Measurements from ENCODE around the gene ERCC5. TPM values are rescaled to one million over a fixed set of nuclear protein-coding genes. Genes with fewer than 3 reads are reported as not detected.

ERCC5 gene
- total RNA-seq, 1 donor from 2014 or later: 51.3 TPM

GRCh38 chr13:102881819-102882686 is 36.2 kb downstream of the ERCC5 start:
- Histone ChIP-seq H3K36me3 (peaks cover 11% of the 10 kb centered on the region), H3K27ac (no peak overlapping the region), H3K4me3 (no peak overlapping the region), H3K9me3 (no peaks in the 10 kb centered on the region), H3K4me1 (no peaks in the 10 kb centered on the region), H3K27me3 (ENCODE audit: low read depth) (no peaks in the 10 kb centered on the region)
- no peak for ATAC-seq
- DNase-seq: no peak
- intact Hi-C loops (cut with DNase I): no loop called here
- TF ChIP-seq CTCF (IDR thresholded peaks at IDR 0.05): no peak

- DNase-seq: no peak
- H3K4me3 ChIP-seq: no peak overlapping the region
- no peaks in the 10 kb centered on the region for H3K4me1 ChIP-seq
- H3K27ac ChIP-seq: no peak overlapping the region
- no peak for TF ChIP-seq CTCF (IDR thresholded peaks at IDR 0.05)
- no peaks in the 10 kb centered on the region for H3K36me3 ChIP-seq
- no peak for ATAC-seq
- H3K9me3 ChIP-seq: no peaks in the 10 kb centered on the region
- intact Hi-C loops (cut with DNase I): no loop called here
- no peaks in the 10 kb centered on the region for H3K27me3 ChIP-seq (ENCODE audit: low read depth)
Observed at GRCh38 chr13:102892503-102892902, 46.7 kb downstream of the ERCC5 start.

- intact Hi-C loops (cut with DNase I): no loop called here
Observed at GRCh38 chr13:102897371-102898138, 51.7 kb downstream of the ERCC5 start.

GRCh38 chr13:102900193-102900608 is 54.4 kb downstream of the ERCC5 start:
- intact Hi-C loops (cut with DNase I): no loop called here
- no peak for DNase-seq
- H3K9me3 ChIP-seq: no peaks in the 10 kb centered on the region
- no peaks in the 10 kb centered on the region for H3K4me1 ChIP-seq
- no peaks in the 10 kb centered on the region for H3K36me3 ChIP-seq
- H3K27ac ChIP-seq: no peak overlapping the region
- H3K4me3 ChIP-seq: no peak overlapping the region
- no peaks in the 10 kb centered on the region for H3K27me3 ChIP-seq (ENCODE audit: low read depth)
- TF ChIP-seq CTCF (IDR thresholded peaks at IDR 0.05): no peak
- ATAC-seq: no peak

More at GRCh38 chr13:102897371-102898138, 51.7 kb downstream of the ERCC5 start:
- Histone ChIP-seq H3K9me3 (no peaks in the 10 kb centered on the region), H3K36me3 (no peaks in the 10 kb centered on the region), H3K27me3 (ENCODE audit: low read depth) (no peaks in the 10 kb centered on the region), H3K4me1 (no peaks in the 10 kb centered on the region), H3K4me3 (no peak overlapping the region), H3K27ac (no peak overlapping the region)
- TF ChIP-seq CTCF (IDR thresholded peaks at IDR 0.05): no peak
- DNase-seq (no peak), ATAC-seq (peak in 1 of 2 donors; percentile 25)

- H3K9me3 ChIP-seq: no peaks in the 10 kb centered on the region
- H3K27ac ChIP-seq: no peak overlapping the region
- TF ChIP-seq CTCF (IDR thresholded peaks at IDR 0.05): no peak
- DNase-seq (no peak), ATAC-seq (no peak)
- intact Hi-C loops (cut with DNase I): no loop called here
- H3K27me3 ChIP-seq (ENCODE audit: low read depth): no peaks in the 10 kb centered on the region
- H3K4me1 ChIP-seq: no peaks in the 10 kb centered on the region
- H3K4me3 ChIP-seq: no peak overlapping the region
- H3K36me3 ChIP-seq: no peaks in the 10 kb centered on the region
Observed at GRCh38 chr13:102901056-102901455, 55.2 kb downstream of the ERCC5 start.
